T47D (cell line): ENCODE data around the gene NLRC3.

Experiments
- DNase-seq, 2 experiments: peaks; one replicate each; pipeline versions ENCODE4 v3.0.0 to v3.0.0-alpha.2; 2011 to 2012; ENCODE audit warnings: low read depth in 1 of 2, low spot score in 1 of 2
- JUND ChIP-seq: IDR thresholded peaks from 2 replicates; pipeline ENCODE4 v1.6.1; 2012; ENCODE audit warnings: low read depth
- in situ Hi-C: cut with HindIII; loops from 2 replicates; pipeline ENCODE4 v1.10.0; 2016; ENCODE audit warnings: low sequenced_read_pairs, low pct_unique_long_range_greater_than_20kb

NLRC3 gene

GRCh38 chr16:3607161-3607560 is 30.0 kb upstream of the NLRC3 start:
- TF ChIP-seq JUND, result no peak
- DNase-seq, result no peak
- in situ Hi-C loops, result no loop called here

- in situ Hi-C loops, result no loop called here
- TF ChIP-seq JUND, result no peak
- no peak for DNase-seq
Measured at GRCh38 chr16:3606441-3606840, 29.2 kb upstream of the NLRC3 start.

GRCh38 chr16:3602320-3602653 is 25.1 kb upstream of the NLRC3 start:
- no peak for TF ChIP-seq JUND
- in situ Hi-C loops, result no loop called here
- no peak for DNase-seq

DNA sequence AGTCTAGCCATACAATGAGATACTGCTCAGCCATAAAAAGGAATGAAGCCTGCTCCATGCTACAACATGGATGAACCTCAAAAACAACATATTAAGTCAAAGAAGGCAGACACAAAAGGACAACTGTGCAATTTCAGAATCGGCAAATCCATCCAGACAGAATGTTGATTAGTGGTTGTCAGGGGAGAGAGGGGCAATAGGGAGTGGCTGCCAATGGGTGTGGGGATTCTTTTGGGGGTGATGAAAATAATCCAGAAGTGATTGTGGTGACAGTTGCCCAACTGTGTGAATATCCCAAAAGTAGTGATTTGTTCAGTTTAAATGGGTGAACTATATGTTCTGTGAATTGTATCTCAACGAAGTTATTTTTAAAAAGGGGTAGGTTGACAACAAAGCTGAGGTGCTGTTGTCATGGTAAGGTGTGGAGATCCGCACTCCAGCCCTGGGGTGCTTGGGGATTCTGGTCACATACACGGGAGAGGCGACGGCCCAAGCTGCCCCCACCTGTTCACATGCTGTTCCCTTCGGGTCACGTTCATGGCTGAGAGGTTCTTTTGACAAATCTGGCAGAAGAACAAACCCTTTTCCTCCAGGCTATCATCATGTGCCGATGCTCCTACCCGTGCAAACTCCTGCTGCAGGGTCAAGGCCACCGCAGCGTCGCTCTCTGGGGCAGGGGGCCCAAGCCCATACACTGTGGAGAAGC is 24.6 kb upstream of the NLRC3 start:
- no peak for DNase-seq
- TF ChIP-seq JUND, result no peak
- in situ Hi-C loops, result no loop called here

- in situ Hi-C loops, result no loop called here
Measured at GRCh38 chr16:3599922-3600321, 22.7 kb upstream of the NLRC3 start.

GRCh38 chr16:3599121-3599520 is 21.9 kb upstream of the NLRC3 start:
- no peak for DNase-seq
- TF ChIP-seq JUND, result no peak
- in situ Hi-C loops, result no loop called here

More at GRCh38 chr16:3599922-3600321, 22.7 kb upstream of the NLRC3 start:
- no peak for DNase-seq
- no peak for TF ChIP-seq JUND

DNA sequence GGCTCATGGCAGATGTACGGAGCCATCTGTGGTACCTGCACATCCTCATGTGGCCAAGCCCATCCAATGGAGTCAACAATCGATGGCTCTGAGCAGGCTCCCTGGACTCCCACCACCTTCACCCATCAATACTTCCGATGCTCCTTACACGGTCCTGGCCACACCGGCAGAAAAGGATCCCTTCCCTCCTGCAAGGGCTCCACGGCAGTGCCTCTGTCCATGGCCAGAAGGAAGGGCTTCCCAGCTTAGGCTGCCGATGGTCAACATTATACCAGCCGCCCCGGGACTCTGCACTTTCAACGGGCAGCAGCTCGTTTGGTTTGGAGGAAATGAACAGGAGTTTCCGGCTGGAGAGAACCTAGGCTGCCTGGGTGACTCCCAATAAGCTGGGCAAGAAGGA is 21.0 kb upstream of the NLRC3 start:
- no peak for TF ChIP-seq JUND
- DNase-seq, result no peak
- in situ Hi-C loops, result no loop called here

DNA sequence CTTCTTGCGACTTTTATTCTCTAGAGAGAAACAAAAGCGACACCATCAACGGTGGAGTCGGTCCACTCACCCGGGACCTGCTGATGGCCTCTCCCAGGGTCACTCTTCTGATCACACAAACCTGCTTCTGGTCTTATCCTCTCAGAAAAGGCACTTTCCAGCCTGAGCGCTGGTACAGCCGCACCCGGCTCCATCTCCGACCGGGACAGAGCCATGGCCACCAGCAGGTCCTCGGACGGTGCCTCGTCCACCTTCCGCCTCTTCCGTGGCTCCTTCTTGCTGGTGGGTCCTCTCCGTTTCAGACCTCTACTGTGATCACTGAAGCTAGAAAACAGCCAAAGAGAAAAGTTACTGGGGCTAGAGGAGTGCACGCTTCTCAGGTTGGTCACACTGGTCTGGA is 20.5 kb upstream of the NLRC3 start:
- DNase-seq, result no peak
- in situ Hi-C loops, result no loop called here
- no peak for TF ChIP-seq JUND

DNA sequence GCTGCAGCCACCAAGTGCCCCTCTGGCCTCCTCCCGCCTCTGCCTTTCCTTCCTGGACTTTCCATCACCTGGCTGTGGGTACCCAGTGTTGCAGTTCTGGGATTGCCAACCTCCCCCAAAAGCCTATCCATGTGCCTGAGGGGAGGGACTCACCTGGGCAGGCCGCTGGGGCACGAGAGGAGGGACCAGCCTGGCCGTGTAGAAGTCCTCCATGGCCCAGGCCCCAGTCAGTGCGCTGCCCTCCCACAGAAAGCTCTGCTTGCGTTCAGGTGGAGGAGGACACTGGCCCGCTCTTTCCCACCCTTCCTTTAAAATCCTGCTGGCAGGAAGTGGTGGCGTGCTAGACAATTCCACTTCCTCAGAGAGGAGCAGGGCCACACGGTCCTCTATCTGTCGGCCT is 20.0 kb upstream of the NLRC3 start:
- in situ Hi-C loops, result no loop called here
- no peak for DNase-seq
- no peak for TF ChIP-seq JUND

GRCh38 chr16:3596101-3596861 is 19.1 kb upstream of the NLRC3 start:
- in situ Hi-C loops, result no loop called here
- DNase-seq, result no peak
- TF ChIP-seq JUND, result no peak

- in situ Hi-C loops, result no loop called here
- no peak for TF ChIP-seq JUND
- no peak for DNase-seq
Measured at GRCh38 chr16:3595521-3596021, 18.4 kb upstream of the NLRC3 start.

DNA sequence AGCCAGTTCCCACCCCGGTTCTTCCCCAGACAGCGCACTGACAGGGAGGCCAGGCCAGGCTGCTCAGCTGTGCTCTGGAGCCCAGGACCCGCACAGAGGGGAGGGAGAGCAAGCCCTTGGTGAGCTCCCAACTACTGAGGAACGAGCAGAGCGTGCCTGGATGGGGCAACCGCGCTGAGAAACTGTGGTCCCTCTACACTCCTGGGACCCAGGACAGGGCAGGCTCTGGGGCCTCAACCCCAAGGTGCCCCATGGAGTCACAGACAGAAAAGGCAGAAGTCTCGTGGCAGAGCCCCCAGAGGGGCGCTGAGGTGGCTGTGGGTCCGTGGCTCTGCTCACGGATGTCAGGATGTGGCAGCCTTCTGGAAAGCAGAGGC is 17.9 kb upstream of the NLRC3 start:
- TF ChIP-seq JUND, result no peak
- DNase-seq, result no peak
- in situ Hi-C loops, result no loop called here

DNA sequence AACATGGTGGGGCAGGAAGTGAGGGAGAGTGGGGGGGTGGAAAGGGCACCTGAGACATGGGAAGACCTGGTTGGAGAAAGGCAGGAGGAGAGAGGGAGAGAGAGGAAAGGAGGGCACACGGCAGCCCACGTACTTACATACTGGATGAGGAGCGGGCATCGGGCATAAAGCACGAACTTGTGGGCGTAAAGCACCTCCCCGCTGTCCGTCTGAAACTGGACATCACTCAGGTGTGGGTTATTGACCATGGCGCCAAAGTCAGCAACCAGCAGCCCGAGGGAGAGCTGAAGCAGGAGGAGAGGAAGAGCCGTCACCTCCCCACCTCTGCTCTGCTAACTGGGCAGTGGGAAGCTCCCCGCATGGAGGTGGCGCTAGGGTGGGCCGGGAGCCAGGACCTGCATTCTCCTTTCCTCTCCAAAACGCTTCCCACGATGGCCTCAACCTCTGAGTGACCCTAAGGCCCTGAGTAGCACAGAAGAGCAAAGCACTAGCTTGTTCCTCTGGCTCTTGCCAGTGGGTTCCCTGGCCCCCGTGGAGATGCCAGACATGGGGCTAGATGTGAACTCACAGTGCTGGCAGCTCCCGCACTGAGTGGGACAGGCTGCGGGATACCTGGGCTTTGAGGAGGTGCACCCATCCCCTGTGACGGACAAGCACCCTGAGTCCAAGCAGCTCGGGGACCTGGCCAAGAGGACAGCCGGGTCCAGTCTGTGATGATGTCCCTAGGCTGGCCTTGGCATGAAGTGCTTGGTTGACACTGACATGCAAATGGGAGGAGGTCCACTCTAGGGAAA is 17.3 kb upstream of the NLRC3 start:
- DNase-seq, result no peak
- in situ Hi-C loops, result no loop called here
- no peak for TF ChIP-seq JUND
